ENCODE measurements around the gene SRSF2. TPM values are rescaled to one million over a fixed set of nuclear protein-coding genes. Genes with fewer than 3 reads are reported as not detected.

Gene SRSF2
- total and polyA plus RNA-seq, 9 of the 15 experiments (the other 6 are each of a cell fraction or from before 2014, with no cell fraction given): 161 to 583 (median 393) TPM

DNA sequence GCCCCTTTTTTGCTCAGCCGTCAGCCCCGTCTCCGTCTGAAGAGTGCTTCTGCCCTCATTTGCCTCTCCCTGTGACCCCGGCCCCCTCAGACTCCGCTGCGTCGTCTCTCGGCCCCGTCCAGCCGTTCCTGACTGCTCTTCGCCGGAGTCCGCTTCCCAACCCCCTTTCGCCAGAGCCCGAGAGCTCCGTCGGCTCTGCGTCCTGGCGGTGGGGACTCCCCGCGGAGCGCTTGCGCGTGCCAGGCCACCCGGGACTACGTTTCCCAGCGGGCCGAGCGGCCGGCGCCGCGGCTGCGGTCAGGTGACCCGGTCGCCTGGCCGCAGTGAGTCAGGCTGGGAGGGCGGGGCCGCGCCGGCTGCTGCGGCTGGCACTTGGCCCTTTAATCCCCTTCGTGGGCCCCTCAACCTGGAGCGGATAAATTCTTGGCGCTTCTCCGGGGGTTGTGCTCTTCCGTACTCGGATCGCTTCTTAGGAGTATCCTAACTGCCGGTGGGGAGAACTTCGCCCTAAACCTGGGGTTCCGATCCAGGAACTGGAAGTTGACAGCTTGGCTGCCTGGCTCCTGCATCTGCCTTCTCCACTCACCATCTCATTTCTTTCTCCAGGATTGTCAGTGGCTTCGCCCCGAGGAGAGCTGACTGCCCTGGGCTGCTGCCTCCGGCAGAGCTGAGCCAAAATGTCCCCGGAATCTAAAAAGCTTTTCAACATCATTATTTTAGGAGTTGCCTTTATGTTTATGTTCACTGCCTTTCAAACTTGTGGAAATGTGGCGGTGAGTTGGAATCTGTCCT, 741 bp upstream of the SRSF2 start, which contains the start of gene MFSD11 (continued):
- TF ChIP-seq MTA1 (IDR thresholded peaks at IDR 0.05; ENCODE audit: borderline replicate concordance) (peak; percentile 56; the same call in 1 of the 2 replicates), SIX5 (IDR thresholded peaks at IDR 0.05; ENCODE audit: borderline replicate concordance in 1 of 2, insufficient read depth in 1 of 2, low read depth in 1 of 2, low read length in 2 of 2) (peak; percentile 74 to 78), SMARCE1 (IDR thresholded peaks at IDR 0.05) (peak; percentile 32; the same call in 1 of the 2 replicates), HOXB6 (CRISPR knock-in tag; IDR thresholded peaks at IDR 0.05; ENCODE audit: borderline replicate concordance) (peak; percentile 50; the same call in 1 of the 2 replicates), CCNT2 (IDR thresholded peaks at IDR 0.05; ENCODE audit: borderline replicate concordance, extremely low read depth, insufficient read length, low read depth, low read length) (peak; percentile 82), LARP7 (IDR thresholded peaks at IDR 0.05) (peak; percentile 80; the same call in 1 of the 2 replicates), CXXC5 (CRISPR knock-in tag; IDR thresholded peaks at IDR 0.05) (peak; percentile 93)
- TF ChIP-seq, protein P1, sequence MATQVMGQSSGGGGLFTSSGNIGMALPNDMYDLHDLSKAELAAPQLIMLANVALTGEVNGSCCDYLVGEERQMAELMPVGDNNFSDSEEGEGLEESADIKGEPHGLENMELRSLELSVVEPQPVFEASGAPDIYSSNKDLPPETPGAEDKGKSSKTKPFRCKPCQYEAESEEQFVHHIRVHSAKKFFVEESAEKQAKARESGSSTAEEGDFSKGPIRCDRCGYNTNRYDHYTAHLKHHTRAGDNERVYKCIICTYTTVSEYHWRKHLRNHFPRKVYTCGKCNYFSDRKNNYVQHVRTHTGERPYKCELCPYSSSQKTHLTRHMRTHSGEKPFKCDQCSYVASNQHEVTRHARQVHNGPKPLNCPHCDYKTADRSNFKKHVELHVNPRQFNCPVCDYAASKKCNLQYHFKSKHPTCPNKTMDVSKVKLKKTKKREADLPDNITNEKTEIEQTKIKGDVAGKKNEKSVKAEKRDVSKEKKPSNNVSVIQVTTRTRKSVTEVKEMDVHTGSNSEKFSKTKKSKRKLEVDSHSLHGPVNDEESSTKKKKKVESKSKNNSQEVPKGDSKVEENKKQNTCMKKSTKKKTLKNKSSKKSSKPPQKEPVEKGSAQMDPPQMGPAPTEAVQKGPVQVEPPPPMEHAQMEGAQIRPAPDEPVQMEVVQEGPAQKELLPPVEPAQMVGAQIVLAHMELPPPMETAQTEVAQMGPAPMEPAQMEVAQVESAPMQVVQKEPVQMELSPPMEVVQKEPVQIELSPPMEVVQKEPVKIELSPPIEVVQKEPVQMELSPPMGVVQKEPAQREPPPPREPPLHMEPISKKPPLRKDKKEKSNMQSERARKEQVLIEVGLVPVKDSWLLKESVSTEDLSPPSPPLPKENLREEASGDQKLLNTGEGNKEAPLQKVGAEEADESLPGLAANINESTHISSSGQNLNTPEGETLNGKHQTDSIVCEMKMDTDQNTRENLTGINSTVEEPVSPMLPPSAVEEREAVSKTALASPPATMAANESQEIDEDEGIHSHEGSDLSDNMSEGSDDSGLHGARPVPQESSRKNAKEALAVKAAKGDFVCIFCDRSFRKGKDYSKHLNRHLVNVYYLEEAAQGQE (IDR thresholded peaks at IDR 0.05; ENCODE audit: borderline replicate concordance): peak; percentile 77
- TF ChIP-seq, protein P1 (CRISPR knock-in tag; IDR thresholded peaks at IDR 0.05; ENCODE audit: low read depth): no peak
- TF ChIP-seq, protein P2, sequence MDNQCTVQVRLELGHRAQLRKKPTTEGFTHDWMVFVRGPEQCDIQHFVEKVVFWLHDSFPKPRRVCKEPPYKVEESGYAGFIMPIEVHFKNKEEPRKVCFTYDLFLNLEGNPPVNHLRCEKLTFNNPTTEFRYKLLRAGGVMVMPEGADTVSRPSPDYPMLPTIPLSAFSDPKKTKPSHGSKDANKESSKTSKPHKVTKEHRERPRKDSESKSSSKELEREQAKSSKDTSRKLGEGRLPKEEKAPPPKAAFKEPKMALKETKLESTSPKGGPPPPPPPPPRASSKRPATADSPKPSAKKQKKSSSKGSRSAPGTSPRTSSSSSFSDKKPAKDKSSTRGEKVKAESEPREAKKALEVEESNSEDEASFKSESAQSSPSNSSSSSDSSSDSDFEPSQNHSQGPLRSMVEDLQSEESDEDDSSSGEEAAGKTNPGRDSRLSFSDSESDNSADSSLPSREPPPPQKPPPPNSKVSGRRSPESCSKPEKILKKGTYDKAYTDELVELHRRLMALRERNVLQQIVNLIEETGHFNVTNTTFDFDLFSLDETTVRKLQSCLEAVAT (IDR thresholded peaks at IDR 0.05): peak in 1 of 2 experiments; percentile 14; a peak in 1 of 4 replicates
- TF ChIP-seq, protein P3, sequence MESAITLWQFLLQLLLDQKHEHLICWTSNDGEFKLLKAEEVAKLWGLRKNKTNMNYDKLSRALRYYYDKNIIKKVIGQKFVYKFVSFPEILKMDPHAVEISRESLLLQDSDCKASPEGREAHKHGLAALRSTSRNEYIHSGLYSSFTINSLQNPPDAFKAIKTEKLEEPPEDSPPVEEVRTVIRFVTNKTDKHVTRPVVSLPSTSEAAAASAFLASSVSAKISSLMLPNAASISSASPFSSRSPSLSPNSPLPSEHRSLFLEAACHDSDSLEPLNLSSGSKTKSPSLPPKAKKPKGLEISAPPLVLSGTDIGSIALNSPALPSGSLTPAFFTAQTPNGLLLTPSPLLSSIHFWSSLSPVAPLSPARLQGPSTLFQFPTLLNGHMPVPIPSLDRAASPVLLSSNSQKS (CRISPR knock-in tag; IDR thresholded peaks at IDR 0.05): no peak
- TF ChIP-seq, protein P4, sequence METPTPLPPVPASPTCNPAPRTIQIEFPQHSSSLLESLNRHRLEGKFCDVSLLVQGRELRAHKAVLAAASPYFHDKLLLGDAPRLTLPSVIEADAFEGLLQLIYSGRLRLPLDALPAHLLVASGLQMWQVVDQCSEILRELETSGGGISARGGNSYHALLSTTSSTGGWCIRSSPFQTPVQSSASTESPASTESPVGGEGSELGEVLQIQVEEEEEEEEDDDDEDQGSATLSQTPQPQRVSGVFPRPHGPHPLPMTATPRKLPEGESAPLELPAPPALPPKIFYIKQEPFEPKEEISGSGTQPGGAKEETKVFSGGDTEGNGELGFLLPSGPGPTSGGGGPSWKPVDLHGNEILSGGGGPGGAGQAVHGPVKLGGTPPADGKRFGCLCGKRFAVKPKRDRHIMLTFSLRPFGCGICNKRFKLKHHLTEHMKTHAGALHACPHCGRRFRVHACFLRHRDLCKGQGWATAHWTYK (CRISPR knock-in tag; IDR thresholded peaks at IDR 0.05): no peak

Measured in K562 (cell line).